ENCODE results near the gene FBXL17.

DNA sequence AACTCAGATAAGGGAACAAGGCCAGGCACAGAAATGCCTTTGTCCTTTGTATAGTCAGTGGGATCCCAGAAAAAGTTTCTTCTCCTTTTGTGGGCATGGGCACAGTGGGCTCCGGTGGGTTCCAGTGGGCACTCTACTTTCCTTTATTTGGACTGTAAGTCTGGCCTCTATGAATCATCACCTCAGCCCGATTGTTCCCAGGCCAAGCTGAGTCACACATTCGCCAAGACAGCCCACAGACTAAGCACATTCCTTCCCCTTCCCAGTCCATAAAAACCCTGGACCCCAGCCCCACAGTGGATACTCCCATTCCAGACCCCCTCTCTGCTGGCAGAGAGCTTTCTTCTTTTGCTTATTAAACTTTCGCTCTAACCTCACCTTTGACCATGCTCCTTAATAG is 165.0 kb downstream of the FBXL17 start:
- TF ChIP-seq, protein P1, sequence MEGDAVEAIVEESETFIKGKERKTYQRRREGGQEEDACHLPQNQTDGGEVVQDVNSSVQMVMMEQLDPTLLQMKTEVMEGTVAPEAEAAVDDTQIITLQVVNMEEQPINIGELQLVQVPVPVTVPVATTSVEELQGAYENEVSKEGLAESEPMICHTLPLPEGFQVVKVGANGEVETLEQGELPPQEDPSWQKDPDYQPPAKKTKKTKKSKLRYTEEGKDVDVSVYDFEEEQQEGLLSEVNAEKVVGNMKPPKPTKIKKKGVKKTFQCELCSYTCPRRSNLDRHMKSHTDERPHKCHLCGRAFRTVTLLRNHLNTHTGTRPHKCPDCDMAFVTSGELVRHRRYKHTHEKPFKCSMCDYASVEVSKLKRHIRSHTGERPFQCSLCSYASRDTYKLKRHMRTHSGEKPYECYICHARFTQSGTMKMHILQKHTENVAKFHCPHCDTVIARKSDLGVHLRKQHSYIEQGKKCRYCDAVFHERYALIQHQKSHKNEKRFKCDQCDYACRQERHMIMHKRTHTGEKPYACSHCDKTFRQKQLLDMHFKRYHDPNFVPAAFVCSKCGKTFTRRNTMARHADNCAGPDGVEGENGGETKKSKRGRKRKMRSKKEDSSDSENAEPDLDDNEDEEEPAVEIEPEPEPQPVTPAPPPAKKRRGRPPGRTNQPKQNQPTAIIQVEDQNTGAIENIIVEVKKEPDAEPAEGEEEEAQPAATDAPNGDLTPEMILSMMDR (conservative IDR thresholded peaks at IDR 0.05; ENCODE audit: low read depth, low read length), result no peak
- no peak for TF ChIP-seq POLR2A (IDR thresholded peaks at IDR 0.05; ENCODE audit: low read depth, low read length)
- TF ChIP-seq RCOR1 (IDR thresholded peaks at IDR 0.05; ENCODE audit: insufficient replicate concordance, low read length), result no peak
- no peak for TF ChIP-seq CEBPB (IDR thresholded peaks at IDR 0.05; ENCODE audit: low read depth, low read length)
- 0 out of 2 replicates have a peak, but pooled peaks have one; percentile 11 for TF ChIP-seq FOS (IDR thresholded peaks at IDR 0.05; ENCODE audit: low read depth, low read length)
- no peak for TF ChIP-seq NFE2L2 (IDR thresholded peaks at IDR 0.05; ENCODE audit: low read depth, low read length)
- TF ChIP-seq BHLHE40 (IDR thresholded peaks at IDR 0.05; ENCODE audit: low read depth, low read length), result no peak

Data from IMR-90 (cell line).